A549 (cell line): ENCODE data around the gene F2RL1. TPM values are rescaled to one million over a fixed set of nuclear protein-coding genes. Genes with fewer than 3 reads are reported as not detected.

Experiments used
- BCL3 ChIP-seq: fragments of >200 bp; sonication (Bioruptor Twin); formaldehyde crosslinking; IDR thresholded peaks from 3 replicates; pipeline ENCODE4 v1.6.1; 2016
- CBX2 ChIP-seq: fragments of 200-600 bp; sonication (generic); IDR thresholded peaks from 2 replicates; pipeline ENCODE4 v1.6.1; 2016; ENCODE audit warnings: low read depth, mild to moderate bottlenecking, borderline replicate concordance
- CBX8 ChIP-seq: fragments of 200-600 bp; sonication (generic); IDR thresholded peaks from 2 replicates; pipeline ENCODE4 v1.6.1; 2016
- CEBPB ChIP-seq, 2 experiments: fragments of >200 bp in 1 of 2; sonication (Bioruptor Twin) in 1 of 2; formaldehyde crosslinking in 1 of 2; IDR thresholded peaks; 2 replicates each; pipeline ENCODE4 v1.6.1; 2012 to 2016
- CHD4 ChIP-seq: fragments of 200-600 bp; sonication (generic); IDR thresholded peaks from 2 replicates; pipeline ENCODE4 v1.6.1; 2016; ENCODE audit warnings: antibody characterized with exemption, mild to moderate bottlenecking, borderline replicate concordance
- CTCF ChIP-seq: fragments of >200 bp; sonication (Bioruptor Twin); formaldehyde crosslinking; IDR thresholded peaks from 3 replicates; pipeline ENCODE4 v1.5.1; 2016
- E2F6 ChIP-seq: IDR thresholded peaks from 2 replicates; pipeline ENCODE4 v1.6.1; 2012; ENCODE audit warnings: low read depth, borderline replicate concordance
- EHF ChIP-seq: fragments of 250-450 bp; sonication (Bioruptor Pico); IDR thresholded peaks from 2 replicates; pipeline ENCODE4 v1.5.0; 2020; ENCODE audit warnings: mild to moderate bottlenecking
- EHMT2 ChIP-seq: fragments of 200-600 bp; sonication (generic); IDR thresholded peaks from 2 replicates; pipeline ENCODE4 v1.6.1; 2016; ENCODE audit warnings: antibody characterized with exemption, low read depth, mild to moderate bottlenecking, moderate library complexity
- ELK1 ChIP-seq: fragments of 150-350 bp; IDR thresholded peaks from 2 replicates; pipeline ENCODE4 v1.6.1; 2014; ENCODE audit warnings: low read depth, mild to moderate bottlenecking, low read length
- EP300 ChIP-seq, 2 experiments: fragments of >200 bp; sonication (Bioruptor Twin); formaldehyde crosslinking; IDR thresholded peaks; 2 replicates in 1 of 2; 3 replicates in 1 of 2; pipeline ENCODE4 v1.6.1; 2016 to 2017
- FOSB ChIP-seq: fragments of 250-450 bp; sonication (Bioruptor Pico); IDR thresholded peaks from 2 replicates; pipeline ENCODE4 v1.5.0; 2020; ENCODE audit warnings: mild to moderate bottlenecking, moderate library complexity
- FOSL2 ChIP-seq, 2 experiments: fragments of 450-650 bp in 1 of 2; fragments of >200 bp in 1 of 2; sonication (Bioruptor Twin) in 1 of 2; formaldehyde crosslinking; IDR thresholded peaks; 2 replicates each; pipeline versions ENCODE4 v1.5.0 to v1.6.1; 2016 to 2020; ENCODE audit warnings: mild to moderate bottlenecking in 1 of 2, moderate library complexity in 1 of 2
- FOXS1 ChIP-seq: fragments of 250-450 bp; sonication (Bioruptor Pico); IDR thresholded peaks from 2 replicates; pipeline ENCODE4 v1.5.0; 2020; ENCODE audit warnings: mild to moderate bottlenecking, moderate library complexity
- HMGXB4 ChIP-seq: fragments of 250-450 bp; sonication (Bioruptor Pico); IDR thresholded peaks from 2 replicates; pipeline ENCODE4 v1.5.0; 2021; ENCODE audit warnings: mild to moderate bottlenecking, moderate library complexity, borderline replicate concordance
- JUNB ChIP-seq: fragments of >200 bp; sonication (Bioruptor Twin); formaldehyde crosslinking; IDR thresholded peaks from 2 replicates; pipeline ENCODE4 v1.6.1; 2016
- MAZ ChIP-seq: fragments of 150-350 bp; IDR thresholded peaks from 2 replicates; pipeline ENCODE4 v1.6.1; 2014; ENCODE audit warnings: antibody characterized with exemption, low read depth, low read length, borderline replicate concordance
- NFE2L2 ChIP-seq: fragments of 150-350 bp; conservative IDR thresholded peaks from 2 replicates; pipeline ENCODE4 v1.6.1; 2014; ENCODE audit warnings: low read length
- NR3C1 ChIP-seq: fragments of >200 bp; sonication (Bioruptor Twin); formaldehyde crosslinking; IDR thresholded peaks from 3 replicates; pipeline ENCODE4 v1.6.1; 2017
- PBX3 ChIP-seq: IDR thresholded peaks from 2 replicates; pipeline ENCODE4 v1.6.1; 2012
- PHF8 ChIP-seq: fragments of 200-600 bp; sonication (generic); IDR thresholded peaks from 2 replicates; pipeline ENCODE4 v1.6.1; 2016; ENCODE audit warnings: low read depth, mild to moderate bottlenecking, antibody characterized with exemption, moderate library complexity, borderline replicate concordance
- POLR2AphosphoS2 ChIP-seq: conservative IDR thresholded peaks from 2 replicates; pipeline ENCODE4 v1.6.1; 2012; ENCODE audit warnings: low read length, improper control_type of control experiment, inconsistent platforms
- RARB ChIP-seq: fragments of 250-450 bp; sonication (Bioruptor Pico); IDR thresholded peaks from 2 replicates; pipeline ENCODE4 v1.8.0; 2021; ENCODE audit warnings: mild to moderate bottlenecking, moderate library complexity
- SMC3 ChIP-seq: fragments of >200 bp; sonication (Bioruptor Twin); formaldehyde crosslinking; IDR thresholded peaks from 3 replicates; pipeline ENCODE4 v1.6.1; 2018; ENCODE audit warnings: inconsistent platforms
- SREBF2 ChIP-seq: fragments of 450-650 bp; IDR thresholded peaks from 2 replicates; pipeline ENCODE4 v1.6.1; 2014; ENCODE audit warnings: mild to moderate bottlenecking, moderate library complexity
- TFCP2L1 ChIP-seq: fragments of 250-450 bp; sonication (Bioruptor Pico); IDR thresholded peaks from 2 replicates; pipeline ENCODE4 v1.5.0; 2021; ENCODE audit warnings: mild to moderate bottlenecking
- USF2 ChIP-seq: fragments of 450-650 bp; IDR thresholded peaks from 2 replicates; pipeline ENCODE4 v1.6.1; 2014; ENCODE audit warnings: antibody characterized with exemption
- ZSCAN20 ChIP-seq: fragments of 250-450 bp; sonication (Bioruptor Pico); IDR thresholded peaks from 2 replicates; pipeline ENCODE4 v1.8.0; 2022; ENCODE audit warnings: mild to moderate bottlenecking, moderate library complexity
- polyA plus RNA-seq, 4 experiments: library from polyadenylated mRNA; depleted of rRNA in 3 of 4; stranded (reverse); fragments of >200 nt; fragmentation: RNase III in 1 of 4; extraction: RNeasy Plus Mini Kit Qiagen cat#74134 plus additional on column Dnase treatment in 1 of 4; gene quantifications; 2 replicates in 3 of 4; 3 replicates in 1 of 4; pipeline ENCODE4 v1.2.3, GENCODE V29; 2011 to 2017

F2RL1 gene
- polyA plus RNA-seq, 2 of the 4 experiments (the other 2 are of a cell fraction) = 88.7 to 226 TPM

GRCh38 chr5:76805821-76806505, 12.9 kb upstream of the F2RL1 start (continued):
- TF ChIP-seq E2F6 (no peak; the same call in 1 of the 2 replicates), JUNB (peak; percentile 100), FOSL2 (IDR thresholded peaks at IDR 0.05) (peak; percentile 99), FOSL2 (CRISPR knock-in tag; IDR thresholded peaks at IDR 0.05) (peak; percentile 100), NR3C1 (no peak), FOSB (CRISPR knock-in tag) (0 out of 2 replicates have a peak, but pooled peaks have one; percentile 30), NFE2L2 (no peak; the same call in 1 of the 2 replicates), SREBF2 (no peak), CBX8 (no peak), CEBPB (IDR thresholded peaks at IDR 0.05) (peak; percentile 96 to 98), ZSCAN20 (peak; percentile 49; the same call in 1 of the 2 replicates), ELK1 (no peak), FOXS1 (0 out of 2 replicates have a peak, but pooled peaks have one; percentile 69), SMC3 (peak; percentile 70), CBX2 (no peak), RARB (CRISPR knock-in tag) (peak; percentile 97), BCL3 (peak; percentile 99), TFCP2L1 (CRISPR knock-in tag) (no peak), EHMT2 (no peak), USF2 (peak; percentile 55; the same call in 1 of the 2 replicates), POLR2AphosphoS2 (no peak), CHD4 (no peak), EP300 (IDR thresholded peaks at IDR 0.05) (peak; percentile 99), MAZ (no peak), EHF (CRISPR knock-in tag) (no peak), PBX3 (peak; percentile 89), PHF8 (no peak), HMGXB4 (CRISPR knock-in tag) (no peak), CTCF (no peak)
- TF ChIP-seq, all 56 proteins: peak for 21
